ENCODE results near the gene RNFT2.

The RNFT2 gene

DNA sequence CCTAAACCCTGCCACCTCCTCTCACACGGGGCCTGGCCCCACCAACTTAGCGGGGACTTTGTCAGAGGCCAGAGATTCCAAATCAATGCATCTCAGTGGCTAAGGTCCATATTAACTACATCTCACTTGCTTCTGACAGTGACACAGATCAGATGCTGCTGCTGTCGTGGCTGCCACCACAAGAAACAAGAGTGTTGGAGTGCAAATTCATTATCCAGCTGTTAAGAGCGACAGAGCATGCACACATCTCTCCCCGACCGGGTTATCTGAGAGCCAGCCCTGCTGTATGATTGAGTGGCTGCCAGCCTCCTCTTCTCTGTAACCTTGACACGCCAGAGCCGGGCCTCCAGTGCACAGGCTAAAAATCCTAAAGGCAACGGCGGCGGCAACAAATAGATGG is 40.4 kb upstream of the RNFT2 start:
- Histone ChIP-seq H3K27ac (ENCODE audit: low read depth, low read length) (no peak overlapping the region), H3K4me3 (ENCODE audit: low read length) (no peak overlapping the region), H3K4me1 (ENCODE audit: control insufficient read depth, low read length) (peaks cover 41% of the 10 kb centered on the region), H4K20me1 (ENCODE audit: control insufficient read depth, insufficient read depth, low read depth, low read length) (no peaks in the 10 kb centered on the region), H3K27me3 (ENCODE audit: control insufficient read depth, low read length) (peaks cover 37% of the 10 kb centered on the region), H3K36me3 (ENCODE audit: control insufficient read depth, low read length) (no peaks in the 10 kb centered on the region), H3K4me2 (ENCODE audit: low read length) (no peak overlapping the region), H3K9me2 (replicated peaks; ENCODE audit: control insufficient read depth, low read length) (no peaks in the 10 kb centered on the region), H3K9me3 (ENCODE audit: control insufficient read depth, insufficient read depth, low read length) (no peaks in the 10 kb centered on the region), H3K79me2 (ENCODE audit: control insufficient read depth, low read length) (no peaks in the 10 kb centered on the region), H3F3A (ENCODE audit: control insufficient read depth, insufficient read depth) (no peaks in the 10 kb centered on the region)
- no peak for TF ChIP-seq EZH2phosphoT487 (IDR thresholded peaks at IDR 0.05; ENCODE audit: borderline replicate concordance, low read length)
- TF ChIP-seq, protein P1, sequence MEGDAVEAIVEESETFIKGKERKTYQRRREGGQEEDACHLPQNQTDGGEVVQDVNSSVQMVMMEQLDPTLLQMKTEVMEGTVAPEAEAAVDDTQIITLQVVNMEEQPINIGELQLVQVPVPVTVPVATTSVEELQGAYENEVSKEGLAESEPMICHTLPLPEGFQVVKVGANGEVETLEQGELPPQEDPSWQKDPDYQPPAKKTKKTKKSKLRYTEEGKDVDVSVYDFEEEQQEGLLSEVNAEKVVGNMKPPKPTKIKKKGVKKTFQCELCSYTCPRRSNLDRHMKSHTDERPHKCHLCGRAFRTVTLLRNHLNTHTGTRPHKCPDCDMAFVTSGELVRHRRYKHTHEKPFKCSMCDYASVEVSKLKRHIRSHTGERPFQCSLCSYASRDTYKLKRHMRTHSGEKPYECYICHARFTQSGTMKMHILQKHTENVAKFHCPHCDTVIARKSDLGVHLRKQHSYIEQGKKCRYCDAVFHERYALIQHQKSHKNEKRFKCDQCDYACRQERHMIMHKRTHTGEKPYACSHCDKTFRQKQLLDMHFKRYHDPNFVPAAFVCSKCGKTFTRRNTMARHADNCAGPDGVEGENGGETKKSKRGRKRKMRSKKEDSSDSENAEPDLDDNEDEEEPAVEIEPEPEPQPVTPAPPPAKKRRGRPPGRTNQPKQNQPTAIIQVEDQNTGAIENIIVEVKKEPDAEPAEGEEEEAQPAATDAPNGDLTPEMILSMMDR (IDR thresholded peaks at IDR 0.05; ENCODE audit: low read depth, low read length, poor library complexity, severe bottlenecking) = no peak

DNA sequence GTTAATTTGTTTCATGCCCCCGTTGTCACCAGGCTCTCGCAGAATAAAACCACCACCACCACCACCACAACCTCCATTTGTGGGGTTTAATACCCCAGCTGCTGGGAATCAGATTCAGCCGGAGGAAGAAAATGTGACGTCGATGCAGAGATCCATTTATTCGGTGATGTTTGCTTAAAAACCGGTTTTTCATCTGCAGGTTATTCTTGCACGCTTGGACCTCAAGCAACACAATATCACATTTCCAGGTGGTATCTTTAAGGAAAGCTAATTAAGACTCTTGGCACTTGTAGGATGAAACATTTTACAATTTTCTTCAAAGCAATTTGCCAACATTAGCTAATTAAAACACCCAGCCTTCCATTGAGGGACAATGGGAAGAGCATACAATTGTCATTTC is 40.0 kb upstream of the RNFT2 start:
- peaks cover 33% of the 10 kb centered on the region for H3K27me3 ChIP-seq (ENCODE audit: control insufficient read depth, low read length)
- no peaks in the 10 kb centered on the region for H3K9me2 ChIP-seq (replicated peaks; ENCODE audit: control insufficient read depth, low read length)
- no peaks in the 10 kb centered on the region for H3K9me3 ChIP-seq (ENCODE audit: control insufficient read depth, insufficient read depth, low read length)
- H3F3A ChIP-seq (ENCODE audit: control insufficient read depth, insufficient read depth) = no peaks in the 10 kb centered on the region
- no peak overlapping the region for H3K27ac ChIP-seq (ENCODE audit: low read depth, low read length)
- H3K79me2 ChIP-seq (ENCODE audit: control insufficient read depth, low read length) = no peaks in the 10 kb centered on the region
- no peaks in the 10 kb centered on the region for H3K36me3 ChIP-seq (ENCODE audit: control insufficient read depth, low read length)
- no peaks in the 10 kb centered on the region for H4K20me1 ChIP-seq (ENCODE audit: control insufficient read depth, insufficient read depth, low read depth, low read length)
- H3K4me1 ChIP-seq (ENCODE audit: control insufficient read depth, low read length) = peaks cover 37% of the 10 kb centered on the region
- TF ChIP-seq EZH2phosphoT487 (IDR thresholded peaks at IDR 0.05; ENCODE audit: borderline replicate concordance, low read length) = no peak
- TF ChIP-seq, protein P1 (IDR thresholded peaks at IDR 0.05; ENCODE audit: low read depth, low read length, poor library complexity, severe bottlenecking) = no peak
- H3K4me3 ChIP-seq (ENCODE audit: low read length) = no peak overlapping the region
- no peak overlapping the region for H3K4me2 ChIP-seq (ENCODE audit: low read length)

DNA sequence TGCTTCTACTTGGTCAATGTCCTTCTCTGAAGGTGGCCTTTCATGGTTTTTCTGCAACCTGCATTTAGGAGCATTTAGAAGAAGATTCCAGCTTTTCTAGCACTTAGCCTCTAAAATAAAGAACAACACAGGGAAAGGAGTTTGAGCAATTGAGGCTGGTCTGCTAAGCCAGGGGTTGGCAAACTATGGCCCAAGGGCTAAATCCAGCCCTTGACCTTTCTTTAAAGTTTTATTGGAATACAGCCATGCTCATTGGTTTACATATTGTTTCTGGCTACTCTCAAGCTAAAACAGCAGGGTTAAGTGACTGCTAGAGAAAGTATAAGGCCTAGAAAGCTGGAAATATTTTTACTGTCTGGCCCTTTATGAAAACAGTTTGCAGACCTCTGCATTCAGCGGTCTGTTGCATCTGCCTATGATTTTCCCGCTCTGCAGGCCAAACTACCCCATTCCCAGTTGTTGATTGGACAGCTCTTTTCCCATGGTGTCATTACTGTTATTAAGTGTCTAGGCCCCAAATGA is 39.5 kb upstream of the RNFT2 start:
- Histone ChIP-seq H4K20me1 (ENCODE audit: control insufficient read depth, insufficient read depth, low read depth, low read length) (no peaks in the 10 kb centered on the region), H3K27me3 (ENCODE audit: control insufficient read depth, low read length) (peaks cover 28% of the 10 kb centered on the region), H3K79me2 (ENCODE audit: control insufficient read depth, low read length) (no peaks in the 10 kb centered on the region), H3F3A (ENCODE audit: control insufficient read depth, insufficient read depth) (no peaks in the 10 kb centered on the region), H3K27ac (ENCODE audit: low read depth, low read length) (no peak overlapping the region), H3K4me3 (ENCODE audit: low read length) (no peak overlapping the region), H3K9me2 (replicated peaks; ENCODE audit: control insufficient read depth, low read length) (no peaks in the 10 kb centered on the region), H3K4me2 (ENCODE audit: low read length) (no peak overlapping the region), H3K36me3 (ENCODE audit: control insufficient read depth, low read length) (no peaks in the 10 kb centered on the region), H3K9me3 (ENCODE audit: control insufficient read depth, insufficient read depth, low read length) (no peaks in the 10 kb centered on the region), H3K4me1 (ENCODE audit: control insufficient read depth, low read length) (peaks cover 37% of the 10 kb centered on the region)
- TF ChIP-seq EZH2phosphoT487 (IDR thresholded peaks at IDR 0.05; ENCODE audit: borderline replicate concordance, low read length) = no peak
- TF ChIP-seq, protein P1 (IDR thresholded peaks at IDR 0.05; ENCODE audit: low read depth, low read length, poor library complexity, severe bottlenecking) = no peak

All from DOHH2 (cell line).